Measurements from ENCODE around the gene PAFAH1B1. TPM values are rescaled to one million over a fixed set of nuclear protein-coding genes. Genes with fewer than 3 reads are reported as not detected.

The PAFAH1B1 gene
- total RNA-seq, 1 donor from 2014 or later, result 130 TPM

- no peak overlapping the region for H3K4me3 Mint-ChIP-seq
- DNase-seq (ENCODE audit: low read depth, low spot score), result no peak
- H3K4me1 Mint-ChIP-seq, result peaks cover 30% of the 10 kb centered on the region
- no peaks in the 10 kb centered on the region for H3K27me3 Mint-ChIP-seq (ENCODE audit: low read depth)
- TF ChIP-seq CTCF (conservative IDR thresholded peaks at IDR 0.05), result no peak
- H3K27ac Mint-ChIP-seq (ENCODE audit: unreplicated experiment), result no peak overlapping the region
- no peaks in the 10 kb centered on the region for H3K36me3 Mint-ChIP-seq (ENCODE audit: low read depth)
- no peaks in the 10 kb centered on the region for H3K9me3 Mint-ChIP-seq
Measured at GRCh38 chr17:2610195-2611175, 17.0 kb downstream of the PAFAH1B1 start.

- H3K4me3 Mint-ChIP-seq, result no peak overlapping the region
- no peaks in the 10 kb centered on the region for H3K36me3 Mint-ChIP-seq (ENCODE audit: low read depth)
- peaks cover 33% of the 10 kb centered on the region for H3K4me1 Mint-ChIP-seq
- no peaks in the 10 kb centered on the region for H3K9me3 Mint-ChIP-seq
- no peak overlapping the region for H3K27ac Mint-ChIP-seq (ENCODE audit: unreplicated experiment)
- TF ChIP-seq CTCF (conservative IDR thresholded peaks at IDR 0.05), result no peak
- DNase-seq (ENCODE audit: low read depth, low spot score), result no peak
- H3K27me3 Mint-ChIP-seq (ENCODE audit: low read depth), result no peaks in the 10 kb centered on the region
Measured at GRCh38 chr17:2611627-2612026, 18.2 kb downstream of the PAFAH1B1 start.

- TF ChIP-seq CTCF (conservative IDR thresholded peaks at IDR 0.05), result no peak
- no peaks in the 10 kb centered on the region for H3K27me3 Mint-ChIP-seq (ENCODE audit: low read depth)
- no peak for DNase-seq (ENCODE audit: low read depth, low spot score)
- H3K36me3 Mint-ChIP-seq (ENCODE audit: low read depth), result no peaks in the 10 kb centered on the region
- H3K4me3 Mint-ChIP-seq, result no peak overlapping the region
- H3K27ac Mint-ChIP-seq (ENCODE audit: unreplicated experiment), result no peak overlapping the region
- peaks cover 33% of the 10 kb centered on the region for H3K4me1 Mint-ChIP-seq
- no peaks in the 10 kb centered on the region for H3K9me3 Mint-ChIP-seq
Measured at GRCh38 chr17:2612630-2613029, 19.2 kb downstream of the PAFAH1B1 start.

- Mint-ChIP-seq H3K4me3 (no peak overlapping the region), H3K36me3 (ENCODE audit: low read depth) (no peaks in the 10 kb centered on the region), H3K27me3 (ENCODE audit: low read depth) (no peaks in the 10 kb centered on the region), H3K27ac (ENCODE audit: unreplicated experiment) (no peak overlapping the region), H3K9me3 (no peaks in the 10 kb centered on the region), H3K4me1 (peaks cover 33% of the 10 kb centered on the region)
- DNase-seq (ENCODE audit: low read depth, low spot score), result no peak
- no peak for TF ChIP-seq CTCF (conservative IDR thresholded peaks at IDR 0.05)
Measured at GRCh38 chr17:2613089-2613808, 19.8 kb downstream of the PAFAH1B1 start.

- DNase-seq (ENCODE audit: low read depth, low spot score), result no peak
- no peaks in the 10 kb centered on the region for H3K27me3 Mint-ChIP-seq (ENCODE audit: low read depth)
- no peaks in the 10 kb centered on the region for H3K36me3 Mint-ChIP-seq (ENCODE audit: low read depth)
- no peak overlapping the region for H3K27ac Mint-ChIP-seq (ENCODE audit: unreplicated experiment)
- H3K4me3 Mint-ChIP-seq, result no peak overlapping the region
- no peaks in the 10 kb centered on the region for H3K9me3 Mint-ChIP-seq
- H3K4me1 Mint-ChIP-seq, result peaks cover 17% of the 10 kb centered on the region
- TF ChIP-seq CTCF (conservative IDR thresholded peaks at IDR 0.05), result no peak
Measured at GRCh38 chr17:2615882-2616281, 22.4 kb downstream of the PAFAH1B1 start.

All from neural crest cell (in vitro differentiated cells).